Measurements from ENCODE around the gene LYL1. TPM values are rescaled to one million over a fixed set of nuclear protein-coding genes. Genes with fewer than 3 reads are reported as not detected.
A peak's percentile ranks its signal among the peaks of the same experiment; 100 is the strongest.

LYL1 gene
- total and polyA plus RNA-seq, 9 of the 15 experiments (the other 6 are each of a cell fraction or from before 2014, with no cell fraction given), result 1.3 to 266 (median 34.0) TPM

DNA sequence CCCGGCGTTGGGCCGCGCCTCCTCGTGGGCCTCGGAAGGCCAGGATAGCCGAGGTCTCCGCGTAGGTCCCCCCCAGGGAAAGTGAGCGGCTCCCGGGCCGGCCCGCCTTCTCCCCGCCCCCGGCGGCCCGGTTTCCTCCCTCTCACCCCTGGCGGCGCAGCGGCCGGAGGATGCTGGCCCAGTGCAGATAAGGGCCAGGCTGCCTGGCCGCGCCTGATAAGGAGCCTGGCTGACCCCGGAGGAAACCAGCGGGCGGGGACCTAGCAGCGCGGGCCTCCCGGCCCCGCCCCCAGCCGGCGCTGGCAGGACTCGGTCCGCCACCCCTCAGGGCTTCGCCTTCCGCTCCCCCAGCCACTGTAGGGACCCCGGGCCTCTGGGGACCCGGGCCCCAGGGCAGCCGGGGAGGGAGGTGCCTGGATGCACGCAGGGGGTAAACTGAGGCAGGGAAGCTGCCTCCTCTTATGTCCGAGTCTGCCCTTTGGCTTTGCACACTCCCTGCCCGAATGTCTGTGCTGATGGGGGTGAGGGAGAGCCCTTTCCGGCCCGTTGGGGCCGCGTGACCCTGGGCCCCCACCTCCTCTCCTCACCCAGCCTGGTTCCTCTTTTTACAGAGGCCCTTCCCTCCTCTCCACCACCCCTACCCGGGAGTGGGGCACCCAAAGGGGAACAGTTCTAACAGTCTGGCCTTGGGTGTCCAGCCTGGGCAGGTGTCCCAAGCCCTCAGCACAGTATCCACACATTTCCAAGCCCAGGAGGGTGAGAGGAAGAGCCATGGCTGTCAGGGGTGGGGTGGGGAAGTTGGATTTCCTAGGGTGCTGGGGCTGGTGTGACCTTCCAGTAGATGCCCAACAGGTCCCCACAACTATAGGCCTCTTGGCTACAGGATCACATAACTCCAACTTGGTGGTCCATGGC, at the start of gene LYL1 (continued):
- TF ChIP-seq, protein P1, sequence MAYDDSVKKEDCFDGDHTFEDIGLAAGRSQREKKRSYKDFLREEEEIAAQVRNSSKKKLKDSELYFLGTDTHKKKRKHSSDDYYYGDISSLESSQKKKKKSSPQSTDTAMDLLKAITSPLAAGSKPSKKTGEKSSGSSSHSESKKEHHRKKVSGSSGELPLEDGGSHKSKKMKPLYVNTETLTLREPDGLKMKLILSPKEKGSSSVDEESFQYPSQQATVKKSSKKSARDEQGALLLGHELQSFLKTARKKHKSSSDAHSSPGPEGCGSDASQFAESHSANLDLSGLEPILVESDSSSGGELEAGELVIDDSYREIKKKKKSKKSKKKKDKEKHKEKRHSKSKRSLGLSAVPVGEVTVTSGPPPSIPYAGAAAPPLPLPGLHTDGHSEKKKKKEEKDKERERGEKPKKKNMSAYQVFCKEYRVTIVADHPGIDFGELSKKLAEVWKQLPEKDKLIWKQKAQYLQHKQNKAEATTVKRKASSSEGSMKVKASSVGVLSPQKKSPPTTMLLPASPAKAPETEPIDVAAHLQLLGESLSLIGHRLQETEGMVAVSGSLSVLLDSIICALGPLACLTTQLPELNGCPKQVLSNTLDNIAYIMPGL (CRISPR knock-in tag; IDR thresholded peaks at IDR 0.05), result no peak; the same call in 1 of the 2 replicates
- TF ChIP-seq TARDBP (IDR thresholded peaks at IDR 0.05) (peak; percentile 97), HMG20B (CRISPR knock-in tag; IDR thresholded peaks at IDR 0.05) (no peak), LEF1 (IDR thresholded peaks at IDR 0.05) (peak; percentile 94), MTA2 (IDR thresholded peaks at IDR 0.05; ENCODE audit: low read depth) (peak; percentile 98), HMGN3 (IDR thresholded peaks at IDR 0.05; ENCODE audit: borderline replicate concordance, extremely low read depth, insufficient read length, low read depth, low read length) (peak; percentile 100), GATAD2B (IDR thresholded peaks at IDR 0.05; ENCODE audit: borderline replicate concordance) (peak; percentile 85), ZNF174 (CRISPR knock-in tag; IDR thresholded peaks at IDR 0.05) (peak; percentile 49; the same call in 1 of the 2 replicates), NCOA1 (IDR thresholded peaks at IDR 0.05; ENCODE audit: low read depth) (peak; percentile 90), KLF6 (CRISPR knock-in tag; IDR thresholded peaks at IDR 0.05; ENCODE audit: borderline replicate concordance) (peak; percentile 70; the same call in 1 of the 2 replicates)
- TF ChIP-seq, protein P2, sequence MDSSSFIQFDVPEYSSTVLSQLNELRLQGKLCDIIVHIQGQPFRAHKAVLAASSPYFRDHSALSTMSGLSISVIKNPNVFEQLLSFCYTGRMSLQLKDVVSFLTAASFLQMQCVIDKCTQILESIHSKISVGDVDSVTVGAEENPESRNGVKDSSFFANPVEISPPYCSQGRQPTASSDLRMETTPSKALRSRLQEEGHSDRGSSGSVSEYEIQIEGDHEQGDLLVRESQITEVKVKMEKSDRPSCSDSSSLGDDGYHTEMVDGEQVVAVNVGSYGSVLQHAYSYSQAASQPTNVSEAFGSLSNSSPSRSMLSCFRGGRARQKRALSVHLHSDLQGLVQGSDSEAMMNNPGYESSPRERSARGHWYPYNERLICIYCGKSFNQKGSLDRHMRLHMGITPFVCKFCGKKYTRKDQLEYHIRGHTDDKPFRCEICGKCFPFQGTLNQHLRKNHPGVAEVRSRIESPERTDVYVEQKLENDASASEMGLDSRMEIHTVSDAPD (CRISPR knock-in tag; IDR thresholded peaks at IDR 0.05), result no peak
- TF ChIP-seq, protein P3, sequence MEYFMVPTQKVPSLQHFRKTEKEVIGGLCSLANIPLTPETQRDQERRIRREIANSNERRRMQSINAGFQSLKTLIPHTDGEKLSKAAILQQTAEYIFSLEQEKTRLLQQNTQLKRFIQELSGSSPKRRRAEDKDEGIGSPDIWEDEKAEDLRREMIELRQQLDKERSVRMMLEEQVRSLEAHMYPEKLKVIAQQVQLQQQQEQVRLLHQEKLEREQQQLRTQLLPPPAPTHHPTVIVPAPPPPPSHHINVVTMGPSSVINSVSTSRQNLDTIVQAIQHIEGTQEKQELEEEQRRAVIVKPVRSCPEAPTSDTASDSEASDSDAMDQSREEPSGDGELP (CRISPR knock-in tag; IDR thresholded peaks at IDR 0.05; ENCODE audit: borderline replicate concordance), result peak; percentile 96
- TF ChIP-seq, protein P4, sequence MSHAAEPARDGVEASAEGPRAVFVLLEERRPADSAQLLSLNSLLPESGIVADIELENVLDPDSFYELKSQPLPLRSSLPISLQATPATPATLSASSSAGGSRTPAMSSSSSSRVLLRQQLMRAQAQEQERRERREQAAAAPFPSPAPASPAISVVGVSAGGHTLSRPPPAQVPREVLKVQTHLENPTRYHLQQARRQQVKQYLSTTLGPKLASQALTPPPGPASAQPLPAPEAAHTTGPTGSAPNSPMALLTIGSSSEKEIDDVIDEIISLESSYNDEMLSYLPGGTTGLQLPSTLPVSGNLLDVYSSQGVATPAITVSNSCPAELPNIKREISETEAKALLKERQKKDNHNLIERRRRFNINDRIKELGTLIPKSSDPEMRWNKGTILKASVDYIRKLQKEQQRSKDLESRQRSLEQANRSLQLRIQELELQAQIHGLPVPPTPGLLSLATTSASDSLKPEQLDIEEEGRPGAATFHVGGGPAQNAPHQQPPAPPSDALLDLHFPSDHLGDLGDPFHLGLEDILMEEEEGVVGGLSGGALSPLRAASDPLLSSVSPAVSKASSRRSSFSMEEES (CRISPR knock-in tag; IDR thresholded peaks at IDR 0.05), result peak; percentile 67
- TF ChIP-seq, protein P5, sequence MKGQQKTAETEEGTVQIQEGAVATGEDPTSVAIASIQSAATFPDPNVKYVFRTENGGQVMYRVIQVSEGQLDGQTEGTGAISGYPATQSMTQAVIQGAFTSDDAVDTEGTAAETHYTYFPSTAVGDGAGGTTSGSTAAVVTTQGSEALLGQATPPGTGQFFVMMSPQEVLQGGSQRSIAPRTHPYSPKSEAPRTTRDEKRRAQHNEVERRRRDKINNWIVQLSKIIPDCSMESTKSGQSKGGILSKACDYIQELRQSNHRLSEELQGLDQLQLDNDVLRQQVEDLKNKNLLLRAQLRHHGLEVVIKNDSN (CRISPR knock-in tag; IDR thresholded peaks at IDR 0.05), result peak; percentile 93
- TF ChIP-seq, protein P6, sequence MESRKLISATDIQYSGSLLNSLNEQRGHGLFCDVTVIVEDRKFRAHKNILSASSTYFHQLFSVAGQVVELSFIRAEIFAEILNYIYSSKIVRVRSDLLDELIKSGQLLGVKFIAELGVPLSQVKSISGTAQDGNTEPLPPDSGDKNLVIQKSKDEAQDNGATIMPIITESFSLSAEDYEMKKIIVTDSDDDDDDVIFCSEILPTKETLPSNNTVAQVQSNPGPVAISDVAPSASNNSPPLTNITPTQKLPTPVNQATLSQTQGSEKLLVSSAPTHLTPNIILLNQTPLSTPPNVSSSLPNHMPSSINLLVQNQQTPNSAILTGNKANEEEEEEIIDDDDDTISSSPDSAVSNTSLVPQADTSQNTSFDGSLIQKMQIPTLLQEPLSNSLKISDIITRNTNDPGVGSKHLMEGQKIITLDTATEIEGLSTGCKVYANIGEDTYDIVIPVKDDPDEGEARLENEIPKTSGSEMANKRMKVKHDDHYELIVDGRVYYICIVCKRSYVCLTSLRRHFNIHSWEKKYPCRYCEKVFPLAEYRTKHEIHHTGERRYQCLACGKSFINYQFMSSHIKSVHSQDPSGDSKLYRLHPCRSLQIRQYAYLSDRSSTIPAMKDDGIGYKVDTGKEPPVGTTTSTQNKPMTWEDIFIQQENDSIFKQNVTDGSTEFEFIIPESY (CRISPR knock-in tag; IDR thresholded peaks at IDR 0.05), result peak; percentile 80
- TF ChIP-seq, protein P7, sequence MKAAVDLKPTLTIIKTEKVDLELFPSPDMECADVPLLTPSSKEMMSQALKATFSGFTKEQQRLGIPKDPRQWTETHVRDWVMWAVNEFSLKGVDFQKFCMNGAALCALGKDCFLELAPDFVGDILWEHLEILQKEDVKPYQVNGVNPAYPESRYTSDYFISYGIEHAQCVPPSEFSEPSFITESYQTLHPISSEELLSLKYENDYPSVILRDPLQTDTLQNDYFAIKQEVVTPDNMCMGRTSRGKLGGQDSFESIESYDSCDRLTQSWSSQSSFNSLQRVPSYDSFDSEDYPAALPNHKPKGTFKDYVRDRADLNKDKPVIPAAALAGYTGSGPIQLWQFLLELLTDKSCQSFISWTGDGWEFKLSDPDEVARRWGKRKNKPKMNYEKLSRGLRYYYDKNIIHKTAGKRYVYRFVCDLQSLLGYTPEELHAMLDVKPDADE (conservative IDR thresholded peaks at IDR 0.05; ENCODE audit: control insufficient read depth, low read depth, low read length), result peak; percentile 95

All from K562 (cell line).